AG09319 (cell line): ENCODE measurements around the gene KBTBD6.
"Not testable (repeated sequence)": the region's sequence is repeated elsewhere in the genome, so short reads cannot be mapped to it uniquely, and the experiment has no call there.

ENCODE experiments used
- DNase-seq: peaks from one replicate; pipeline ENCODE4 v3.0.0-alpha.2; 2010; ENCODE audit warnings: low read depth; ENCODE audit errors: extremely low read depth
- CTCF ChIP-seq: IDR thresholded peaks from 2 replicates; pipeline ENCODE4 v1.5.1; 2011; ENCODE audit warnings: low read depth, mild to moderate bottlenecking, inconsistent platforms, low read length, moderate library complexity

Gene KBTBD6

GRCh38 chr13:41099986-41100385, 32.6 kb downstream of the KBTBD6 start:
- TF ChIP-seq CTCF = no peak
- no peak for DNase-seq

GRCh38 chr13:41098761-41099160, 33.8 kb downstream of the KBTBD6 start:
- no peak for DNase-seq
- TF ChIP-seq CTCF = no peak

- DNase-seq = not testable (repeated sequence)
Observed at GRCh38 chr13:41095681-41096080, 36.9 kb downstream of the KBTBD6 start.

- no peak for DNase-seq
- TF ChIP-seq CTCF = no peak
Observed at GRCh38 chr13:41085961-41086585, 46.5 kb downstream of the KBTBD6 start.

- no peak for TF ChIP-seq CTCF
- DNase-seq = no peak
Observed at GRCh38 chr13:41079725-41080124, 52.9 kb downstream of the KBTBD6 start.
